NCI-H2227 (cell line): ENCODE results near the gene NTRK1.
A peak's percentile ranks its signal among the peaks of the same experiment; 100 is the strongest.

Source experiments
- DNase-seq: peaks from one replicate; lab custom pipeline; 2025; ENCODE audit not compliant: unreplicated experiment; lab: John Stamatoyannopoulos, UW

The NTRK1 gene

GRCh38 chr1:156895927-156896326 is 35.3 kb downstream of the NTRK1 start:
- DNase-seq, result no peak

- DNase-seq, result no peak
Measured at GRCh38 chr1:156896490-156897033, 35.9 kb downstream of the NTRK1 start.

GRCh38 chr1:156897078-156897825 is 36.6 kb downstream of the NTRK1 start:
- no peak for DNase-seq

GRCh38 chr1:156898161-156898566 is 37.5 kb downstream of the NTRK1 start:
- no peak for DNase-seq

- DNase-seq, result no peak
Measured at GRCh38 chr1:156898971-156899664, 38.5 kb downstream of the NTRK1 start.

GRCh38 chr1:156899956-156900718 is 39.5 kb downstream of the NTRK1 start:
- DNase-seq, result no peak

GRCh38 chr1:156900896-156901589 is 40.4 kb downstream of the NTRK1 start:
- DNase-seq, result no peak

GRCh38 chr1:156901590-156901900 is 40.9 kb downstream of the NTRK1 start:
- no peak for DNase-seq

- no peak for DNase-seq
Measured at GRCh38 chr1:156901966-156902915, 41.6 kb downstream of the NTRK1 start.

- no peak for DNase-seq
Measured at GRCh38 chr1:156903328-156904091, 42.8 kb downstream of the NTRK1 start.

GRCh38 chr1:156904187-156904959 is 43.7 kb downstream of the NTRK1 start:
- no peak for DNase-seq

GRCh38 chr1:156905176-156905575 is 44.5 kb downstream of the NTRK1 start:
- DNase-seq, result no peak

GRCh38 chr1:156905651-156906050 is 45.0 kb downstream of the NTRK1 start:
- no peak for DNase-seq

- no peak for DNase-seq
Measured at GRCh38 chr1:156906206-156906906, 45.7 kb downstream of the NTRK1 start.

- no peak for DNase-seq
Measured at GRCh38 chr1:156908541-156908940, 47.9 kb downstream of the NTRK1 start.

GRCh38 chr1:156908955-156909354 is 48.3 kb downstream of the NTRK1 start:
- no peak for DNase-seq

- no peak for DNase-seq
Measured at GRCh38 chr1:156909671-156910070, 49.0 kb downstream of the NTRK1 start.

- DNase-seq, result peak; percentile 29
Measured at GRCh38 chr1:156910309-156910782, 49.7 kb downstream of the NTRK1 start.
